GM19395 (cell line): Measurements from ENCODE around the gene OSBPL2.
A peak's percentile ranks its signal among the peaks of the same experiment; 100 is the strongest.

Source experiments
- ATAC-seq: cut with Tn5 transposase; IDR thresholded peaks from one replicate; pipeline ENCODE4 v1.9.1; 2021; ENCODE audit warnings: mild to moderate bottlenecking, moderate library complexity; ENCODE audit not compliant: unreplicated experiment

OSBPL2 gene

DNA sequence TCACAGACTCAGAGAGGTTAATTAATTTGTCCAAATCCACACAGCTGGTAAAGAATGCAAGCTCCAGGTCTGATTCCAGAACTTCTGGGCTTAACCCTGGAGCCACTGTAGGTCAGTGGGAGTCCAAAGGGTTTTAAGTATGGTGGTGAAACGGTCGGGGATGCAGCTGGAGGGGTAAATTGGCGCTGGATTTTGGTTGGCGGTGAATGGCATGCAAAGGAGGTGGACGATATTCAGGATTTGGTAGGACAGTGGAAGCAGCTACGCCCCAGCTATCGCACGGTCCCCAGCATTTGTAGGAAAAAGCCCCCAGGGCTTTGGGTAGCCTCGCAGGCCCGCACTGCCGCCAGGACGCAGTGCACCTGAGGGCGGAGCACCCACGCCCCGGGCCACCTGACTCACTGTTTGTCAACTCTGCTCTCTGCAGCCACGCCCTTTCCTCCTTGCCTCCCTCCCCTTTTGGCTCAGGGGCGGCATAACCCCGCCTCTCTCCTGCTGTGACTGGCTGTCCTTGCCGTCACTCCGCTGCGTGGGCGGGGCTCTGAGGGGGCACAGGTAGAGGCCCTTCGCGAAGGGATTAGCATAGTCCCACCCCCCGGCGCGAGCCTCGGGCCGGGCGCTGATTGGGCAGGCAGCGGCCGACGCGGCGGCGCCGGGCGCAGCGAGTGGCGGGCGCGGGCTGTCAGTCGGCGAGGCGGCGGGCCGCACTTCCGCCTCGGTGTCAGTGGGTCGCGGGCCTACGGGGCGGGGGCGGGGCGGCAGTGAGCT lies at the start of gene OSBPL2:
Gene OSBPL2 (plus strand): TSS at position 721 of the 768 bp plus-strand sequence. CDS start 17,664 bp downstream, outside the sequence.
- ATAC-seq, result peak; percentile 98

DNA sequence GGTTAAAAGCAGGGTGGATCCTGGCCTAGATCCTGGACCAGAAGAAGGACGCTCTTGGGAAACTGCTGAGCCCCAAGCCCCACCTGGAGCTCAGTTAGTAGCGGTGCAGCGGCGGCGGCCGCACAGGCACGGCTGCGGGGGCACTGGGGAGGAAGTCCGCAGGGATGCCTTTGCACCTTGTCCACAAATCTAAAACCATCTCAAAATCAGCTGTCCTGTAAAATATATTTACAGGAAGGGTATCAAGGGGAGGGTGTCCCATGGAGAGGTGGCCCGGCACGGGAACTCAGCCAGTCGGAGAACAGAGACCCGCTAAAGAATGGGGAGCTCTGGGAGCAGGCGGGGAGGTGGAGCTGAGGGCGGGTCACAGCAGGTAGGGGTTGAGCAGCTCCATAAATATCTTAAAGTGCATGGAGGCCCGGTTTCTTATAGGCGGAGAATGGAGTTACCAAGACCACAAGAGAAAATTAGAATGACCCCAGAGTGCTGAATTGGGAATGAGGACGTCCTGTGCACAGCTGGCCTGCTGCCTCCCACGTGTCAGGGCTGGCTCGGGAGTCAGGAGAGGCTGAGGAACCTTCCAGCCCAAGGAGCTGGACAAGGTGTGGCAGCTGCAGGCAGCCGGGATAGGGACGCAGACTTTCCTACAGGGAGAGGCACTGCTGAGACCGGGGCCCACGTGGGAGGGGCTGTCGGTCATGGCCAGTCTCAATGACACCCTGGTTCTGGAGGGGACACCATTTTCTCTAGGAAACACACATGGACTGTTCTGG lies 47.5 kb upstream of the OSBPL2 start:
- ATAC-seq, result no peak

DNA sequence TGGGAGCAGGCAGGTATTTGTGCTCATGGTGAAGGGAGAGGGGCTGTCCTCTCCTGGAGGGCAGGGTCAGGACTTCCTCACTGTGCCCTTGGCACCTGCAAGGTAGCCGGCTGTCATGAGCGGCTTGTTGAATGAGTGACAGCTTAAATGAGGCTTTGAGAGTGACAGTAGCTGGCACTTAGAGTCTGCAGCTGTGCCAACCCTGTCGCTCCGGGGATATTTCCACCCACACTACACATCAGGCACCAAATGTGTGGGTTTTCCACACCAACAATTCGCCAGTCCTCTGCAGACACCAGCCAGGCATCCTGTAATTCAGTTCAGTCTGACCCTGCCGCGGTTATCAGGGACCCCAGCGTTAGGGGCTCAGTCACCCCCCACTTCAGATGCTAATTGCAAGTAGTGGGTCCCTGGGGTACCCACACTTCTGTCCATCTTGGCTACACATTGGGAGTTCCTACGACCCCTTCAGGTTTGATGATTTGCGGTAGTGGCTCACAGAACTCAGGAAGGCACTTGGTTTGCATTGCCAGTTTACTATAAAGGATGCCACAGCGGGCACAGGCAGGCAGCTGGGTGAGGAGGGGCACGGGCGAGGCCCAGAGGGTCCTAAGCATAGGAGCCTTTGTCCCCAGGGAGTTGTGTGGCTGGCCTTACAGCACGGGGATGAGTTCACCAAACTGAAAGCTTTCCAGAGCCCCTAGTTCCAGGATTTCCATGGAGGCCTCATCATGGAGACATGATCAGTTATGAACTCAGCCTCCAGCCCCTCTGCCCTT lies 46.4 kb upstream of the OSBPL2 start:
- no peak for ATAC-seq

DNA sequence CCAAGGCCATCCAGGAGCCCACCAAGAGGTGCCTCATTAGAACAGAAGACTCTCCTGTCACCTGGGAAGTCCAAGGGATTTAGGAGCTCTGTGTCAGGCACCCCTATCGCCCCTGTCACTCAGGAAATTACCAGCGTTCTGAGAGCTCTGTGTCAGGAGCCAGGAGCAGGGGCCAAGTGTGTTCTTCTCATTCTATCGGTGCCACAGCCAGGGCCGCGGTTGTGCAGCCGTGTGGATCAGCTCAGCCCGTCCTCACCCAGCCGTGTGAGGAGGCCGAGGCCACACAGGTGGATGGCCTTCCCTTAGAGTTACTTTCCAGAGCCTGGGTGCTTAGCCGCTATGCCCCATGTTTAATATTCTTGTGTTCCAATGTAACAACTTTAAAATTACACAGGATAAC lies 45.7 kb upstream of the OSBPL2 start:
- no peak for ATAC-seq

DNA sequence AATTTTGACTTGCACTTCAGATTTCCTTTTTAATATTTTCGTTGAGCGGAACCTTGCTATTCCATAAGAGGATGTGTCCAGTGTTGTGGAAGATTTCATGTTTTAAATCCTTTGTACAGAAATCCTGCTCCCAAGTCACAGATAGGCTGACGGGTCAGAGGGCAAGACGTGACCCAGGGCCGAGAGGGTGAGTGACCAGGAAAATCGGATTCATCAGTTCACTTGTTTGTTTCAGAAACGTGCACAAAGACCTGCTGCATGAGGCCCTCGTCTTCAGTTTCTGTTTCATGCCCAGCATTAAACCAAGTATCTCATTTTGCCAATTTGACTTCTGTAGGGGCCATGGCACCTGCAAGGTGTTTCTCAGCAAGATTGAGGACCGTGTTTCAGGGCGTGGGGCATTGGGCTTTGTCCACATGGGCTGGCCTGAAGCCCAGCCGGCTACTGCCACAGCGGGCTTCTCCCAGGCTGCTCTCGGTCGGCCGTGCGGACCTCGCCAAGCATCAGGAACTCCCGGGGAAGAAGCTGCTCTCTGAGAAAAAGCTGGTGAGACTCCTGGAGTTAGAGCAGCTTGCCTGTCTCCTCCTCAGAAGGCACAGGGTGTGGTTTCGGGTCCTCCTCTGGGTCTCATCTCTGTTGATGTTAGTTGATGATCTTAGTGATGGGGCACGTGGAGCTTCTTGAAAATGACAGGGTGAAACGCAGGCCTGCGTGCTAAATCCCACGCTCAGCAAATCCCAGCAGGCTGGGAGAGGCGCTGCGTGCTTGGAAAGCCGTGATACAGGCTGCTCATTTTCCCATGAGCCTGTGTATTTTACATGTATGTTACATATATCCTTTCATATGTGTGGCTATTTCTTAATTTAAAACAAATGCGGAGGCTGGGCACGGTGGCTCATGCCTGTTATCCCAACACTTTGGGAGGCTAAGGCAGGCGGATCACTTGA lies 45.0 kb upstream of the OSBPL2 start:
- no peak for ATAC-seq

DNA sequence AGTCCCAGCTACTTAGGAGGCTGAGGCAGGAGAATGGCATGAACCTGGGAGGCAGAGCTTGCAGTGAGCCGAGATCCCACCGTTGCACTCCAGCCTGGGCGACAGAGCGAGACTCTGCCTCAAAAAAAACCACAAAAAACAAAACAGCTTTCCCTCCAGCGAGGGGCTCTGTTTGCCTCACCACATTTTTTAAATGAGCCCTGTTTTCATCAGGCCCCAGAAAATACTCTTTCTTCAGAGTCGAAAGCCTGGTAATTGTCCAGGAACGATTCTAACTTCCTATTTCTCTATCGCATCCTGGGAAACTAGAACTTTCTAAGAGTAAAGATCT lies 43.3 kb upstream of the OSBPL2 start:
- no peak for ATAC-seq

DNA sequence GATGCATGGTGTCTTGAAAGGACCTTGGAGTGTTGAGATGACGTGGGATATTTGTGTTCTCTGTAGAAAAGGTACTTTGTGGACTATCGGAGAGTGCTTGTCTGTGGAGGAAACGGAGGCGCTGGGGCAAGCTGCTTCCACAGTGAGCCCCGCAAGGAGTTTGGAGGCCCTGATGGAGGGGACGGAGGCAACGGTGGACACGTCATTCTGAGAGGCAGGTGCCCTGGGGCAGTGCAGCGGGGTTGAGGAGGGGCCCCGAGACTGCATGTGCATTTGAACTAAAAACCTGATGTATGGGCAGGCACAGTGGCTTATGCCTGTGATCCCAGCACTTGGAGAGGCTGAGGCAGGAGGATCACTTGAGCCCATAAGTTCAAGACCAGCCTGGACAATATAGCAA lies 42.6 kb upstream of the OSBPL2 start:
- ATAC-seq, result no peak

DNA sequence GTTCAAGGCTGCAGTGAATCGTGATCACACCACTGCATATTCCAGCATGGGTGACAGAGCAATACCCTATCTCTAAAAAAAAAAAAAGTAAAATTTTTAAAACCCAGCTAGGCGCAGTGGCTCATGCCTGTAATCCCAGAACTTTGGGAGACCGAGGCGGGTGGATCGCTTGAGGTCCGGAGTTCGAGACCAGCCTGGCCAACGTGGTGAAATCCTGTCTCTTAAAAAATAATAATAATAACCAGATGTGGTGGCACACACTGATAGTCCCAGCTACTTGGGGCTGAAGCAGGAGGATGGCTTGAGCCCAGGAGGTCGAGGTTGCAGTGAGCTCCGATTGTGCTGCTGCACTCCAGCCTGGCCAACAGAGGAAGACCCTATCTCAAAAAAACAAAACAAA lies 42.0 kb upstream of the OSBPL2 start:
- no peak for ATAC-seq

DNA sequence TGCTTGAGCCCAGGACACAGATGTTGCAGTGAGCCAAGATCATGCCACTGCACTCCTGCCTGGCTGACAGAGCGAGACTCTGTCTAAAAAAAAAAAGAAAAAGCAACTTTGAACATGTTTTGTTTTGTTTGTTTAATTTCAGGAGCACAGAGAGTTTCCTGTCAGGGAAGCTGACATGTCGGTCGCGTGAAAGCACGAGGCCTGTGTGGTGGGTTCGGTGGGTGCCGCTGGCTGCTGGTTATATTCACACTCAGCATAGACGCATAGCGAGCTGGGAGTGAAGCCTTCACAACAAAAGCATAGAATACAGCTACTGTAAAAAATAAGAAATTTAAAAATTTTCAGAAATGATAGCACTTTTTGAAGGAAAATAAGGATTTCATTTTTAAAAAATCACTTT lies 41.0 kb upstream of the OSBPL2 start:
- no peak for ATAC-seq

DNA sequence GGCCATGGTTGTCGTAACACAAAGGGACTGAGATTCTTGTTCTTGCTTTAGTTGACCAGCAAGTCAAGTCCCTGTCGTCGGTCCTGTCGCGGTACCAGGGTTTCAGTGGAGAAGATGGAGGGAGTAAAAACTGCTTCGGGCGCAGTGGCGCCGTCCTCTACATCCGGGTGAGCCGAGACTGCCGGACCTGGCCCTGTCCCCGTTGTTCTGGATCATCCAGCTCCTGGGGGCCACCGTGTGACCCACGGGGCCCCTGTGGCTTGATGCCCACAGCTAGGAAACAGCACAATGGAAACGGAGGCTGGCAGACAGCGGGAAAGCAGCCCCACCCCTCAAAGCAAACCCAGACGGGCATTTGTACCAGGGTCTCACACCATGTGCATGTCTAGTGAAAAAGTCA lies 40.5 kb upstream of the OSBPL2 start:
- ATAC-seq, result no peak

DNA sequence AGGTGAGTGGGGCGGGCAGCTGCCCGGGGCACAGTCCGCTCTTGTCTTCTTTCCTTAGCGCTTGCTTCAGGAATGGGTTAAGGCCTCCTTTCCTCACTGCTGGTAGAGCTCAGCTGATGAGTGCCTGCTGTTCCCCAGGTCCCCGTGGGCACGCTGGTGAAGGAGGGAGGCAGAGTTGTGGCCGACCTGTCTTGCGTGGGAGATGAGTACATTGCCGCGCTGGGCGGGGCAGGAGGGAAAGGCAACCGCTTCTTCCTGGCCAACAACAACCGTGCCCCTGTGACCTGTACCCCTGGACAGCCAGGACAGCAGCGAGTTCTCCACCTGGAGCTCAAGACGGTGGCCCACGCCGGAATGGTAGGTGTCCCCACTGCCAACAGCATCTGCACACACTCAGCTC lies 39.8 kb upstream of the OSBPL2 start:
- ATAC-seq, result no peak

DNA sequence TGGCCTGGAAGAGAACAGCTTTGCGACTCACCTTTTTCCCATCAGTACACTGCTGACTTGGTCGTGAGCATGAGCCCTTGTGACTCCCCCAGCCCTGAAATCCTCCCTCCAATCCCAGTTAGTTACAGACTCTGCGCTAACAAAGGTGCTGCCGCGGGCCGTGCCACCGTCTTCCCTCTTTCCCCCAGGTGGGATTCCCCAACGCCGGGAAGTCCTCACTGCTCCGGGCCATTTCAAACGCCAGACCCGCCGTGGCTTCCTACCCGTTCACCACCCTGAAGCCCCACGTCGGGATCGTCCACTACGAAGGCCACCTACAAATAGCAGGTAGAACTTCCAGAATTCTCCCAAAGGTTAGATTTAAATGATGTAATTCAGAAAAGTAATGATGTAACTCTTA lies 39.4 kb upstream of the OSBPL2 start:
- ATAC-seq, result no peak

DNA sequence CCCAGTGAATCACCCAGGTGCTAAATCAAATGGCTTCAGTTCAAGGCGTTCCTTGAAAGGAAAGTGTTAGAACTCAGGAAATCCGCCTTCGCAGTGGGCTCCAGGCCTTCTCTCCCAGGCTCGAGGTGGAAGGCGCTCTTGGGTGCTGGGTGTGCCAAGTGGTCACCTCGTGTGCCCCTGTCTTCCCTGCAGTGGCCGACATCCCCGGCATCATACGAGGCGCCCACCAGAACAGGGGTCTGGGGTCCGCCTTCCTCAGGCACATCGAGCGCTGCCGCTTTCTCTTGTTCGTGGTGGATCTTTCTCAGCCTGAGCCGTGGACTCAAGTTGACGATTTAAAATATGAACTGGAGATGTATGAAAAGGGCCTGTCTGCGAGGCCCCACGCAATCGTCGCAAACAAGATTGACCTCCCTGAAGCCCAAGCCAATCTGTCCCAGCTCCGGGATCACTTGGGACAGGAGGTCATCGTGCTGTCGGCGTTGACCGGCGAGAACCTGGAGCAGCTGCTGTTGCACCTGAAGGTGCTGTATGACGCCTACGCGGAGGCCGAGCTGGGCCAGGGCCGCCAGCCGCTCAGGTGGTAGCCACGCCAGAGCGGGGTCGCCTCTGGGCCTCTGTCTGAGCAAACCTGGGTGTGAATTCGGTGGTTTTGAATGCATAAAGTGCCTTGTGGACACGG lies 37.7 kb upstream of the OSBPL2 start:
- no peak for ATAC-seq

DNA sequence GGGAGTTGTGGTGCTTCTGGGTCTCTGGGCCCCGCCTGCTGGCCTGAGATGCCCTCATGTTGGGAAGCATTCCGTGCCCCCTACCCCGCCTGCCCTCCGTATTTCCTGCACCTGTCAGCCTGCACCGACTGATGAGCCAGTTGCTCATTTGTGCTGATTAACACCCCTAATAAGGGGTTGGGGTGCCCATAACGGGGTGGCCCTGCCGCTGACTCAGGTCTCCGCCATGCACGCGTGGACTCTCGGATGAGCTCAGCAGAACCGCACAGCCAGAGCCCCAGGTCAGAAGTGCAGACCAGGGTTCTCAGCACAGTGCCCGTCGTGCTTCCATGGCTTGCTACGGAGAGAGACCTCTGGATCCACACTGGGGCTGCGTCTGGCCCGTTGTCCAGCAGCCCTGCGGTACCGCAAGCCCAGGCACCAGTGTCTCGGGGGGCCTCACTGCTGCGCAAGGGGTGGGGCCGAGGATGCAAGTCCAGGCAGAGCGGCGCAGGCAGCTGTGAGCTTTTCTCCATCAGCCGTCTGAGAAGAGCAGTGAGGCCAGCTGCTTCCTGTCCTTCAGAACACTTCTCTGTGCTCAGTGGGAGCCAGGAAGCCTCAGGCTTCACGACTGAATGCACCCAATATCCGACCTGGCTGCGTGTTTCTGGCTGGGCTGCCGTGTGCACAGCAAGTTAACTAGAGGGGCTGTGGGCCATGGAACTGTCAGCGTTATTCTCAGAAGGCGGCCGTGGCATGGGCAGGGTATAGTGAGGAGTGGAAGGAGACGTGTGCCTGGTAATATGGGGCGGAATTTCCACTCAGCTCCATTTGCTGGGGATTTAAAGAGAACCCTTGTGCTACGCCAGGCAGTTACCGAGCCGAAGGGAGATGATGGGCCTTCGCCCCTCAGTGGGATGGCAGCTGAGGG lies 36.9 kb upstream of the OSBPL2 start:
- no peak for ATAC-seq

DNA sequence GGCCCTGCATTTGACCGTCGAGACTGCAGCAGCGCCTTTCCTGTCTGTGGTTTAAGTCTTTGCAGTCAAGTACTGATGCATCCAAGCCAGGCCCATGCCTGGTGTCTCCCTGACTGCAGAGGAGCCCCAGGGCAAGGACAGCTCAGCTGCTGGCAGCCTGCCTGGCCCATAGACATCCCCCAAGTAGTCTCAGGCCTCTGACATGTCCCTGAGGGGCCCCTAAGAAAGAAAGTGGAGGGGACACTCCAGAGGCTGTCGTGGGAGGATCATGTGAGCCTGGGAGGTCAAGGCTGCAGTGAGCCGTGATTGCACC lies 36.3 kb upstream of the OSBPL2 start:
- ATAC-seq, result no peak

DNA sequence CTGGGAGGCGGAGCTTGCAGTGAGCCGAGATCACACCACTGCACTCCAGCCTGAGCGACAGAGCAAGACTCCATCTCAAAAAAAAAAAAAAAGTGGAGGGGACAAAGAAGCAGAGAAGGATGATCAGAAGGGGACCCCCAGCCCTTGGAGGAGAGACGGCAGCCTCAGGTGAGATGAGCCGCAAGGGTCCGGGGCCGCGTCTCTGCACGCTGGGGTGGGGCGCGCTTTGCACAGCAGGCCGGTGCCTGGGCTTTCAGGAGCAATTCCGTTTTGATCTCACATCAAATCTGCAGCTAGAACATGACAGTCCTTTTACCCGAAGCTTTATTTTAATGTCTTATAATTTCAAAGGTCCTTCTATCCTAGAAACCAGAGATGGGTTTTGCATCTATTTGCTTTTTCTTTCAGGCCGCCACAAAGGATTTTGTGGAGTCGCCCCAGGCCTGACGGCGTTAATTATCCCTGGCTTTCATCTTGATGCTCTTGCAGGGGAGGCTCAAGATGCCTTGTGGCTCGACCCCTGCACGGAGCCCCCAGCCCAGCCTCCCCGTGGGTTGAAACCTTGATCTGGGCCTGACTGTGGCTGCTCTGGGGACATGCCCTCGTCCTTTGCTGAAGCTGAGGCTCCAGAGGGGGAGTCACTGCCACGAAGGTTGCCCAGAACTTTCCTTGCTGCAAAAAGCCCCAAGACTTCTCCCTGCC lies 35.5 kb upstream of the OSBPL2 start:
- ATAC-seq, result no peak

DNA sequence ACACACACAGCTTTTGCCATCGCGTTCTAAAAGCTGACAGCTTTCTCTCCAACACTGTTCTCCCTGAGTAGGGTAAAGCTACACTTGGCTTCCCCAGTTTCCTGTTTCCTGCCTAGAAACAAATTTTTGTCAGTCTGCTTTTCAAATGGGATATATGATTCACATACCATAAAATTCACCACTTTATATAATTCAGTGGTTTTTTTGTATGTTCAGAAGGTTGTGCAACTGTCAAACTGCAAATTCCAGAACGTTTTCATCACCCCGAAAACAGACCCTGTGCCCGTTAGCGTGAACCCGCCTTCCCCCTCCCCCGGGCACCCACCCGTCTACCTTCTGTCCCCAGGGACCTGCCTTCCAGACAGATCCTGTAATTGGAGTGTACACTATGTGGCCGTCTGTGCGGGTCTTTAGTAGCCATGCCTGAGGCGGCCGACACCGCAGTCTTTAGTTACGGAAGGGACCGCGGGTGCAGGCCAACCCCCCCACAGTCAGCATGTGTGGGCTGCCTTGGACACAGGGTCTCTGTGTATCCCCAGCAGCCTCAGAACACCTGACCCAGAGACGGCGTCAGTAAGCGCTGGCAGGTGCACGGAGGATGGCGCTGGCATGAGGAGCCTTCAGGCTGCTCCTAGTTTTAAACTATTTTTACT lies 34.8 kb upstream of the OSBPL2 start:
- no peak for ATAC-seq
